Measurements from ENCODE around the gene RGS14. TPM values are rescaled to one million over a fixed set of nuclear protein-coding genes. Genes with fewer than 3 reads are reported as not detected.

RGS14 gene, protein sequence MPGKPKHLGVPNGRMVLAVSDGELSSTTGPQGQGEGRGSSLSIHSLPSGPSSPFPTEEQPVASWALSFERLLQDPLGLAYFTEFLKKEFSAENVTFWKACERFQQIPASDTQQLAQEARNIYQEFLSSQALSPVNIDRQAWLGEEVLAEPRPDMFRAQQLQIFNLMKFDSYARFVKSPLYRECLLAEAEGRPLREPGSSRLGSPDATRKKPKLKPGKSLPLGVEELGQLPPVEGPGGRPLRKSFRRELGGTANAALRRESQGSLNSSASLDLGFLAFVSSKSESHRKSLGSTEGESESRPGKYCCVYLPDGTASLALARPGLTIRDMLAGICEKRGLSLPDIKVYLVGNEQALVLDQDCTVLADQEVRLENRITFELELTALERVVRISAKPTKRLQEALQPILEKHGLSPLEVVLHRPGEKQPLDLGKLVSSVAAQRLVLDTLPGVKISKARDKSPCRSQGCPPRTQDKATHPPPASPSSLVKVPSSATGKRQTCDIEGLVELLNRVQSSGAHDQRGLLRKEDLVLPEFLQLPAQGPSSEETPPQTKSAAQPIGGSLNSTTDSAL
- total RNA-seq (4.3 and 4.8 TPM in 2 replicates), polyA plus RNA-seq (7.3 and 9.9 TPM in 2 replicates), polyA minus RNA-seq (4.1 and 4.2 TPM in 2 replicates), Bru-seq, nascent RNA (percentile 28 among the genes with signal in this experiment), BruChase-seq, experiment 1, labeled RNA remaining after a 6-hour chase (percentile 26 among the genes with signal in this experiment), BruChase-seq, experiment 2, labeled RNA remaining after a 2-hour chase (percentile 28 among the genes with signal in this experiment)
- 5.6 and 7.6 TPM in 2 replicates for polyA plus RNA-seq (2011; cell fraction: cytosol; rRNA removed)
- polyA plus RNA-seq (2011; cell fraction: nucleus; rRNA removed): 8.4 and 11.2 TPM in 2 replicates
- 5.1 and 7.5 TPM in 2 replicates for polyA plus RNA-seq (2012)
- polyA minus RNA-seq (2011; cell fraction: cytosol; rRNA and poly(A)+ RNA removed): 1.6 TPM
- 2.2 and 3.8 TPM in 2 replicates for polyA minus RNA-seq (2011; cell fraction: nucleus; rRNA and poly(A)+ RNA removed)
- long read RNA-seq, partial matches to known transcripts: 4 of 8 reads
- long read RNA-seq, other reads (novel, unspliced or antisense): 3 of 8 reads

DNA sequence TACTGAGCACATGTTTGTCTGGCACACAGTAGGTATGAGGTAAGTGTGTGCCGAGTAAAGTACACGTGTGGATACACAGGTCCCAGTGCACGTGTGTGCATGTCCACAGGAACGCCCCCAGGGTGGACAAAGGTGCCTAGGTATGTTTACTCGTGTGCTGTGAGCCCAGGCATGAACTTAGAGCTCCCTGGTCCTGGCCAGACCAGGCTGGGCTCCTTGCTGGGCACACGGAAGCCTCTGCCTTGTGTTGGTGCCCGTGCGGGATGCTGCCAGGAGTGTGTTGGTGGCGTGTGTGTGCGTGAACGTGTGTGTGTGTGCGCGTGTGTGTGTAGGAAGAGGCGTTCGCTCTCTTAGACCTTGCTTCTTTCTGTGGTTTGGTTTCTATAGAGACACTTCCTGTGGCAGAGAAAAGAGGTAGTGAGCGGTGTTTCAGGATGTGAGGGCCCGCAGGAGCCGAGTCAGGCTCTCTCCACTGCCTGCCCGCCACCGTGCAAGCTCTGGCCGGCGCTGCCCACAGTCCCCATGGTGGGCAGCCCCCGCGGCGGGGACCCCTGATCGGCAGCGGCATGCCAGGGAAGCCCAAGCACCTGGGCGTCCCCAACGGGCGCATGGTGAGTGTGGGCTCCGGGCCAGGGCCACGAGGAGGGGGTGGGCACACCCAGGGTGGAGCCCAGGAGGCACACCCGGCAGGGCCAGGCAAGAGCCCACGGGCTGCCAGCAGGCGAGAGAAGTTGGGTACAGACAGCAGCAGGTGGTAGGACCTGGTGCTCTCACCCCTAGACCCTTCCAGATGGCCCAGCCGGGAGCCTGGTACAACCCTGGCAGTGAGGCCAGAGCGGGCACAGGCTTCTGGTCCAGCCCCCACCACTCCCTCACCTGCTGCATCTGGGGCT is at the start of gene RGS14:
Gene RGS14 (plus strand): TSS at position 466 of the 893 bp plus-strand sequence. CDS start 101 bp downstream, at position 567.
- H3K9me1 ChIP-seq (replicated peaks; ENCODE audit: control insufficient read depth, extremely low read depth, insufficient read depth, low read length): no peaks in the 10 kb centered on the region
- no TSS peak for BruUV-seq (replicated peaks)
- H3K36me3 ChIP-seq (ENCODE audit: control insufficient read depth in 2 of 2, extremely low read depth in 1 of 2, insufficient read depth in 2 of 2, low read length in 2 of 2): no peaks in the 10 kb centered on the region
- peak; percentile 94 for FAIRE-seq
- intact Hi-C loops (cut with micrococcal nuclease) (no loop called here), dilution Hi-C loops (cut with MboI; ENCODE audit: extremely low pct_ligation_motif_present, low sequenced_read_pairs) (no loop called here)
- TF ChIP-seq POLR2A (IDR thresholded peaks at IDR 0.05; ENCODE audit: low read depth, low read length) (no peak), EZH2 (IDR thresholded peaks at IDR 0.05; ENCODE audit: borderline replicate concordance, low read depth, low read length, severe bottlenecking) (no peak), MYC (IDR thresholded peaks at IDR 0.05; ENCODE audit: low read depth, low read length) (no peak), JUN (IDR thresholded peaks at IDR 0.05; ENCODE audit: borderline replicate concordance, insufficient read depth, insufficient read length, low read depth) (no peak), GATA2 (IDR thresholded peaks at IDR 0.05; ENCODE audit: insufficient read depth, insufficient read length, low read depth, low read length) (no peak), POLR2AphosphoS5 (IDR thresholded peaks at IDR 0.05; ENCODE audit: insufficient read depth, low read depth, low read length) (no peak), FOS (IDR thresholded peaks at IDR 0.05; ENCODE audit: borderline replicate concordance, insufficient read depth, low read length) (no peak)
- TF ChIP-seq, protein P1, sequence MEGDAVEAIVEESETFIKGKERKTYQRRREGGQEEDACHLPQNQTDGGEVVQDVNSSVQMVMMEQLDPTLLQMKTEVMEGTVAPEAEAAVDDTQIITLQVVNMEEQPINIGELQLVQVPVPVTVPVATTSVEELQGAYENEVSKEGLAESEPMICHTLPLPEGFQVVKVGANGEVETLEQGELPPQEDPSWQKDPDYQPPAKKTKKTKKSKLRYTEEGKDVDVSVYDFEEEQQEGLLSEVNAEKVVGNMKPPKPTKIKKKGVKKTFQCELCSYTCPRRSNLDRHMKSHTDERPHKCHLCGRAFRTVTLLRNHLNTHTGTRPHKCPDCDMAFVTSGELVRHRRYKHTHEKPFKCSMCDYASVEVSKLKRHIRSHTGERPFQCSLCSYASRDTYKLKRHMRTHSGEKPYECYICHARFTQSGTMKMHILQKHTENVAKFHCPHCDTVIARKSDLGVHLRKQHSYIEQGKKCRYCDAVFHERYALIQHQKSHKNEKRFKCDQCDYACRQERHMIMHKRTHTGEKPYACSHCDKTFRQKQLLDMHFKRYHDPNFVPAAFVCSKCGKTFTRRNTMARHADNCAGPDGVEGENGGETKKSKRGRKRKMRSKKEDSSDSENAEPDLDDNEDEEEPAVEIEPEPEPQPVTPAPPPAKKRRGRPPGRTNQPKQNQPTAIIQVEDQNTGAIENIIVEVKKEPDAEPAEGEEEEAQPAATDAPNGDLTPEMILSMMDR (IDR thresholded peaks at IDR 0.05; ENCODE audit: extremely low read depth in 1 of 2, insufficient read depth in 1 of 2, low read depth in 1 of 2, low read length in 2 of 2): no peak
- TF ChIP-seq, protein P2, sequence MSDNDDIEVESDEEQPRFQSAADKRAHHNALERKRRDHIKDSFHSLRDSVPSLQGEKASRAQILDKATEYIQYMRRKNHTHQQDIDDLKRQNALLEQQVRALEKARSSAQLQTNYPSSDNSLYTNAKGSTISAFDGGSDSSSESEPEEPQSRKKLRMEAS (IDR thresholded peaks at IDR 0.05; ENCODE audit: insufficient read depth, insufficient read length): no peak
- no peaks in the 10 kb centered on the region for H3K27me3 ChIP-seq (ENCODE audit: control insufficient read depth in 2 of 2, insufficient read depth in 2 of 2, low read length in 2 of 2)
- peak within 1 kb of the TSS in 1 of 3 experiments; percentile 16 for H3K4me3 ChIP-seq (replicated peaks in 1 of 3; ENCODE audit: insufficient read depth in 1 of 3, low read depth in 1 of 3, low read length in 3 of 3)
- no peak within 1 kb of the TSS for H3K27ac ChIP-seq (ENCODE audit: insufficient read depth, low read depth, low read length)
- H3K4me2 ChIP-seq (ENCODE audit: insufficient read depth, low read length): peak within 1 kb of the TSS; percentile 14
- ChIA-PET POLR2A (interaction anchor here (0.9 kb wide), 1 partner anchor 9 kb away, joined by 3 read pairs; no protein-coding TSS in a partner anchor), CTCF (interaction anchor here (1.2 to 6.3 kb wide), 3 partner anchors 9 to 30 kb away, joined by 3 to 31 read pairs (median 9); no protein-coding TSS in a partner anchor)
- no peaks in the 10 kb centered on the region for H3K79me2 ChIP-seq (ENCODE audit: control insufficient read depth, insufficient read depth, low read length)
- peaks cover 15% of the 10 kb centered on the region for H3K4me1 ChIP-seq (ENCODE audit: control insufficient read depth, extremely low read depth, insufficient read depth, low read length)
- H2AFZ ChIP-seq (ENCODE audit: low read depth, low read length): peak within 1 kb of the TSS; percentile 21
- H3K9me3 ChIP-seq (replicated peaks; ENCODE audit: control insufficient read depth, insufficient read depth, low read length): no peaks in the 10 kb centered on the region
- H3K9ac ChIP-seq (replicated peaks; ENCODE audit: extremely low read depth, insufficient read depth, low read length): no peak within 1 kb of the TSS
- H4K20me1 ChIP-seq (replicated peaks; ENCODE audit: control insufficient read depth, extremely low read depth, insufficient read depth, low read length): no peaks in the 10 kb centered on the region
- peak; percentile 56 for DNase-seq (ENCODE audit: low read depth, low spot score)
